ENCODE measurements around the gene TRERF1.

- TF ChIP-seq CTCF (IDR thresholded peaks at IDR 0.05) (no peak), POLR2A (IDR thresholded peaks at IDR 0.05) (no peak)
Measured at GRCh38 chr6:42365021-42365420, 86.7 kb downstream of the TRERF1 start.

Measured in thyroid gland (tissue), 4 donors.